Vagina (tissue), 2 donors: Measurements from ENCODE around the gene STK40. TPM values are rescaled to one million over a fixed set of nuclear protein-coding genes. Genes with fewer than 3 reads are reported as not detected.

Experiments
- DNase-seq, 2 donors: peaks; one replicate each; pipeline ENCODE4 v3.0.0-alpha.2; 2017; ENCODE audit errors: extremely low spot score in 2 of 2
- H3K27ac ChIP-seq: fragments of 200-600 bp; sonication (generic); one replicate; pipeline ENCODE4 v1.5.1; 2019
- H3K27me3 ChIP-seq: fragments of 200-600 bp; sonication (generic); one replicate; pipeline ENCODE4 v1.5.1; 2019
- H3K36me3 ChIP-seq, 2 donors: fragments of 200-600 bp; sonication (generic); one replicate each; pipeline ENCODE4 v1.5.1; 2017 to 2019
- H3K4me1 ChIP-seq: fragments of 200-600 bp; sonication (generic); one replicate; pipeline ENCODE4 v1.5.1; 2019
- H3K4me3 ChIP-seq, 2 donors: fragments of 200-600 bp; sonication (generic); 1 replicate in 1 of 2; 2 replicates in 1 of 2; pipeline ENCODE4 v1.5.1; 2016 to 2019
- H3K9me3 ChIP-seq: fragments of 200-600 bp; sonication (generic); one replicate; pipeline ENCODE4 v1.5.1; 2019
- CTCF ChIP-seq, 3 experiments: fragments of 450-650 bp in 2 of 3; fragments of 200-600 bp in 1 of 3; sonication (generic) in 1 of 3; IDR thresholded peaks; one replicate each; pipeline ENCODE4 v1.5.1; 2017 to 2019; ENCODE audit warnings: antibody characterized with exemption in 3 of 3, mild to moderate bottlenecking in 2 of 3, moderate library complexity in 2 of 3
- POLR2A ChIP-seq, 2 donors: fragments of 450-650 bp; IDR thresholded peaks; one replicate each; pipeline ENCODE4 v1.6.1; 2017; ENCODE audit warnings: antibody characterized with exemption in 2 of 2, mild to moderate bottlenecking in 2 of 2, moderate library complexity in 2 of 2
- POLR2AphosphoS5 ChIP-seq, 2 donors: sonication (generic); formaldehyde crosslinking; IDR thresholded peaks; one replicate each; pipeline ENCODE4 v1.9.0; 2017; ENCODE audit warnings: antibody characterized with exemption in 2 of 2, mild to moderate bottlenecking in 2 of 2, low read depth in 1 of 2; ENCODE audit not compliant: insufficient read depth in 1 of 2
- intact Hi-C: fragments of 100-400 bp; cut with DNase I; formaldehyde crosslinking; loops from one replicate; pipeline ENCODE4 v1.15.1; 2023
- total RNA-seq: library from RNA; depleted of rRNA; stranded (reverse); fragments of >200 nt; gene quantifications from one replicate; pipeline ENCODE4 v1.2.3, GENCODE V29; 2016

STK40 gene
- total RNA-seq, 1 donor from 2014 or later, result 35.4 TPM

DNA sequence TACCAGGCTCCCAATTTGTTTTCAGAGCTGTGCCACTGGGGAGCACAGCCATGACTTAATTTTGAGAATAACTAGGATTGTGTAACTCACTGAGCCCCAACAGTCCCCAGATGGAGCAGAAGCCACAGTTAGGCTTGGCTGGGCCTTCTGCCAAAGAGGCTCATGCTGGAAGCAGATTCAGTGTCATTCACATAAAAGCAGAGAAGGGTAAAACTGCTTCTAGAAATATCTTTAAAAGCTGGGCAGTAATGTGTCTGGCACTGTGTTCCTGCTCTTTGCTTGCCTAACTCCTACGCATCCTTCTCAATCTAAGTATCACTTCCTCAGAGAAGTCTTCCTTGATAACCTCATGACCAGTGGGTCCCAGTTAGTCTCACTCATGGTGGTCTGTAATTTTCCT lies 20.3 kb downstream of the STK40 start:
- no peak for DNase-seq
- Histone ChIP-seq H3K9me3 (no peaks in the 10 kb centered on the region), H3K4me1 (peaks cover 43% of the 10 kb centered on the region), H3K27me3 (no peaks in the 10 kb centered on the region), H3K4me3 (no peak overlapping the region), H3K36me3 (peaks cover 0 to 19% of the 10 kb centered on the region in 2 donors), H3K27ac (peak overlapping the region; percentile 70)
- intact Hi-C loops, result no loop called here
- TF ChIP-seq CTCF (IDR thresholded peaks at IDR 0.05) (no peak), POLR2AphosphoS5 (IDR thresholded peaks at IDR 0.05; ENCODE audit: insufficient read depth in 1 of 2, low read depth in 1 of 2) (no peak), POLR2A (IDR thresholded peaks at IDR 0.05) (no peak)

DNA sequence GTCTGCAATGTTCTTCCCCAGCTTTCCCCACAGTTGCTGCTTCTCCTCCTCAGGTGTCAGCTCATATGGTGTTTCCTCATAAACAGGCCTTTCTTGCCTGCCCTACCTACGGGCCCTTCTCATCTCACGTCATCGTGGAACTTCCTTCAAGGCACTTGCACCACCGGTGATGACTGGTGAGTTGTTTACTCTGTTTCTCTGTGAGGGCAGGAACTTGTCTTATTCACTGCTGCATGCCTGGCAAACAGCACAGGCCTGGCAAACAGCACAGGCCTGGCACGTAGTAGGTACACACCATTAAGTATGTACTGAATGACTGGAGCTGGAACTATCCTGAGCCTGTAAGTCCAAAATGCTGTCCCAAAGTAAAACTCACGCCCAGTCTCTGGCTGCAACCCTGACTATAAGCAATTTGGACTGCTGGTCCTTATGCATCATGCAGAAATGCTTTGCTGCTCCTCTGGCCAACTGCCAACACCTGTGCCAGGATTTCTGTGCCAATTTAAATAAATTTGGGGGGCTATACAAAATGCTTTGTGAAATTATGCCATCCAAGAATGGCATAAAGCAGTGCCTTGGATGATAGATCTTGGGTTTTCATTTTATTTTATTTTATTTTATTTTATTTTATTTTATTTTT lies 25.7 kb downstream of the STK40 start:
- H3K27ac ChIP-seq, result no peak overlapping the region
- TF ChIP-seq POLR2AphosphoS5 (IDR thresholded peaks at IDR 0.05; ENCODE audit: insufficient read depth in 1 of 2, low read depth in 1 of 2) (peak in 1 of 2 donors; percentile 58), POLR2A (IDR thresholded peaks at IDR 0.05) (no peak), CTCF (IDR thresholded peaks at IDR 0.05) (no peak)
- intact Hi-C loops, result no loop called here
- no peaks in the 10 kb centered on the region for H3K9me3 ChIP-seq
- H3K4me3 ChIP-seq, result no peak overlapping the region
- DNase-seq, result no peak
- H3K4me1 ChIP-seq, result peaks cover 11% of the 10 kb centered on the region
- no peaks in the 10 kb centered on the region for H3K27me3 ChIP-seq
- H3K36me3 ChIP-seq, result peaks cover 0 to 58% of the 10 kb centered on the region in 2 donors

GRCh38 chr1:36359383-36359782 lies 26.3 kb downstream of the STK40 start:
- no peaks in the 10 kb centered on the region for H3K9me3 ChIP-seq
- DNase-seq, result no peak
- H3K27ac ChIP-seq, result no peak overlapping the region
- TF ChIP-seq POLR2A (IDR thresholded peaks at IDR 0.05) (no peak), CTCF (IDR thresholded peaks at IDR 0.05) (no peak), POLR2AphosphoS5 (IDR thresholded peaks at IDR 0.05; ENCODE audit: insufficient read depth in 1 of 2, low read depth in 1 of 2) (no peak)
- peaks cover 8% of the 10 kb centered on the region for H3K4me1 ChIP-seq
- intact Hi-C loops, result no loop called here
- no peak overlapping the region for H3K4me3 ChIP-seq
- H3K36me3 ChIP-seq, result peaks cover 0 to 65% of the 10 kb centered on the region in 2 donors
- H3K27me3 ChIP-seq, result no peaks in the 10 kb centered on the region

DNA sequence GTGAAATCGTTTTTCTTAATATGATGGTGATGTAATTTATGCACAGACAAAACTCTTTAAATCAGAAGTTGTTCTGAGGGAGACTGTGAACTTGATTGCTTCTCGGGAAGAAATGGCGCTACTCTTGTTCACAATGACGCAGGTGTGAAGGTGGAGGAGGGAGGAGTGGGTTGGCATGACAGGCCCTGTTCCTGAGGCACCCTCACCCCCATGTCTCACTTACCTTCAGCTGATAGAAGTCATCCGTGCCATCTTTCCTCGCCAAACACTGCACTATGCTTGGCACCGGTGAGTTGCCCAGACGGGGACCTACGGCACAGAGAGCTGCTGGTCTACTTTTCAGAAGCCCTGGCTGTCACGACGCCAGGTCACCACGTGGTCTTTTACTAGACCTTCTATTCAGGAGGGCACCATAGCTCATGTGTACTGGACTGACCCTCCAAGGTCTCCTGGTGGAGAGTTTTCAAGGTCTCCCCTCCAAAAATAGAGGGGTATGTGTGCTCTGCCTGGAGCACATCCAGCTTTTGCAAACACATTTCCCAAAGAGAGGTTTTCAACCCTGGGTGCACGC lies 27.1 kb downstream of the STK40 start:
- TF ChIP-seq POLR2AphosphoS5 (IDR thresholded peaks at IDR 0.05; ENCODE audit: insufficient read depth in 1 of 2, low read depth in 1 of 2), result no peak
- TF ChIP-seq CTCF (IDR thresholded peaks at IDR 0.05), result no peak
- no peak for TF ChIP-seq POLR2A (IDR thresholded peaks at IDR 0.05)
- H3K4me3 ChIP-seq, result no peak overlapping the region
- DNase-seq, result no peak
- H3K27me3 ChIP-seq, result no peaks in the 10 kb centered on the region
- no peaks in the 10 kb centered on the region for H3K9me3 ChIP-seq
- intact Hi-C loops, result no loop called here
- peaks cover 0 to 73% of the 10 kb centered on the region in 2 donors for H3K36me3 ChIP-seq
- H3K4me1 ChIP-seq, result peaks cover 8% of the 10 kb centered on the region
- H3K27ac ChIP-seq, result no peak overlapping the region

DNA sequence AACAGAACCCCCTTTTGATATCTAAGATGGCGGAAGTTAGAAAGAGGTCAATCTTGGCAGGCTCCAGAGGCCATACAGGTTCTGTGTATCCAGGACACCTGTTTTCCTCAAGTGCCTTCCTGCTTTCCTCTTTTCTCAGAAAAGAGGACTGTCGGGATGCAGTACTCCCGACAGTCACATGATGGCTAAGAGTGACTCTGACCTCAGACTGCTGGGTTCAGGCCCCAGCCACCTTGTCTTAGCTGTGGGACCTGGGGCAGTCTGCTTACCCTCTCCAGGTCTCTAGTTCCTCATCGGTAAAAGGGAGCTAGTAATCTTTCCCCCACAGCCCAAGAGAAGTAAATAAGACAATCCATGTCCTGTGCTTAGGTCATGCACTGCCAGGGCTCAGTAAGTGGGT lies 29.9 kb downstream of the STK40 start:
- H3K9me3 ChIP-seq, result no peaks in the 10 kb centered on the region
- TF ChIP-seq CTCF (IDR thresholded peaks at IDR 0.05) (no peak), POLR2A (IDR thresholded peaks at IDR 0.05) (no peak), POLR2AphosphoS5 (IDR thresholded peaks at IDR 0.05; ENCODE audit: insufficient read depth in 1 of 2, low read depth in 1 of 2) (no peak)
- no peaks in the 10 kb centered on the region for H3K27me3 ChIP-seq
- H3K27ac ChIP-seq, result no peak overlapping the region
- peaks cover 0 to 63% of the 10 kb centered on the region in 2 donors for H3K36me3 ChIP-seq
- DNase-seq, result no peak
- H3K4me1 ChIP-seq, result peaks cover 36% of the 10 kb centered on the region
- no peak overlapping the region for H3K4me3 ChIP-seq
- intact Hi-C loops, result no loop called here
